HEK293 (cell line): ENCODE results near the gene SLC1A6.

Source experiments
- CTCF ChIA-PET: fragments of 350-600 bp; formaldehyde crosslinking; extraction: SDS; loops from one replicate; lab custom pipeline; 2021; ENCODE audit warnings: antibody characterized with exemption; lab: Yijun Ruan, JAX
- POLR2A ChIA-PET: fragments of 300-600 bp; formaldehyde crosslinking; extraction: SDS; loops from one replicate; lab custom pipeline; 2020; ENCODE audit warnings: antibody characterized with exemption, inconsistent platforms; lab: Yijun Ruan, JAX
- H3K27ac ChIP-seq: fragments of 200-500 bp; sonication (Bioruptor generic); 2 replicates; pipeline ENCODE4 v1.5.1; 2014; ENCODE audit warnings: low read depth, low read length, control low read depth, inconsistent platforms; ENCODE audit errors: extremely low read depth
- H3K36me3 ChIP-seq, 2 experiments: fragments of 200-500 bp in 1 of 2; sonication (Bioruptor generic) in 1 of 2; 1 replicate in 1 of 2; 2 replicates in 1 of 2; pipeline ENCODE4 v1.5.1; 2014 to 2017; ENCODE audit warnings: inconsistent platforms in 2 of 2, low read length in 2 of 2; ENCODE audit not compliant: control insufficient read depth in 2 of 2, insufficient read depth in 1 of 2
- H3K4me1 ChIP-seq: fragments of 200-500 bp; sonication (Bioruptor generic); 2 replicates; pipeline ENCODE4 v1.5.1; 2014; ENCODE audit warnings: mild to moderate bottlenecking, low read length, inconsistent platforms; ENCODE audit not compliant: control insufficient read depth, insufficient read depth
- H3K4me3 ChIP-seq: 2 replicates; pipeline ENCODE4 v1.5.1; 2011; ENCODE audit warnings: low read depth, mild to moderate bottlenecking, control low read depth, low read length, moderate library complexity
- H3K9me3 ChIP-seq: fragments of 200-500 bp; sonication (Bioruptor generic); 2 replicates; pipeline ENCODE4 v1.5.1; 2014; ENCODE audit warnings: low read depth, low read length, inconsistent platforms; ENCODE audit not compliant: control insufficient read depth, insufficient read depth
- KLF1 ChIP-seq: fragments of 450-650 bp; formaldehyde crosslinking; IDR thresholded peaks from 2 replicates; pipeline ENCODE4 v1.5.1; 2016; ENCODE audit warnings: missing biosample characterization, missing genetic modification characterization
- KLF8 ChIP-seq: fragments of 450-650 bp; formaldehyde crosslinking; IDR thresholded peaks from 2 replicates; pipeline ENCODE4 v1.5.1; 2016; ENCODE audit warnings: missing biosample characterization, missing genetic modification characterization
- KLF9 ChIP-seq: fragments of 450-650 bp; formaldehyde crosslinking; IDR thresholded peaks from 2 replicates; pipeline ENCODE4 v1.5.1; 2016; ENCODE audit warnings: missing biosample characterization, missing genetic modification characterization, low read depth
- SETDB1 ChIP-seq: IDR thresholded peaks from one replicate; pipeline ENCODE4 v1.6.1; 2017; ENCODE audit warnings: mild to moderate bottlenecking, low read length, moderate library complexity, mixed read lengths; ENCODE audit not compliant: insufficient read length
- TCF7L2 ChIP-seq: IDR thresholded peaks from 2 replicates; pipeline ENCODE4 v1.6.1; 2011; ENCODE audit warnings: low read depth, mild to moderate bottlenecking, inconsistent platforms, low read length, moderate library complexity, borderline replicate concordance
- ZBTB17 ChIP-seq: fragments of 450-650 bp; formaldehyde crosslinking; IDR thresholded peaks from 2 replicates; pipeline ENCODE4 v1.5.1; 2016; ENCODE audit warnings: missing biosample characterization, missing genetic modification characterization
- ZBTB7A ChIP-seq: fragments of 450-650 bp; formaldehyde crosslinking; IDR thresholded peaks from 2 replicates; pipeline ENCODE4 v1.5.1; 2016; ENCODE audit warnings: low read depth, missing biosample characterization, missing genetic modification characterization
- ZEB2 ChIP-seq: fragments of 450-650 bp; formaldehyde crosslinking; IDR thresholded peaks from 2 replicates; pipeline ENCODE4 v1.5.1; 2016; ENCODE audit warnings: missing biosample characterization, missing genetic modification characterization
- ZNF174 ChIP-seq: fragments of 450-650 bp; formaldehyde crosslinking; IDR thresholded peaks from 2 replicates; pipeline ENCODE4 v1.5.0; 2017; ENCODE audit warnings: missing biosample characterization, mild to moderate bottlenecking, missing genetic modification characterization
- ZNF239 ChIP-seq: fragments of 450-650 bp; formaldehyde crosslinking; IDR thresholded peaks from 2 replicates; pipeline ENCODE4 v1.5.1; 2016; ENCODE audit warnings: missing biosample characterization, missing genetic modification characterization
- ZNF24 ChIP-seq: fragments of 450-650 bp; formaldehyde crosslinking; IDR thresholded peaks from 2 replicates; pipeline ENCODE4 v1.5.1; 2016; ENCODE audit warnings: missing biosample characterization, missing genetic modification characterization
- ZNF335 ChIP-seq: fragments of 450-650 bp; formaldehyde crosslinking; conservative IDR thresholded peaks from 2 replicates; pipeline ENCODE4 v1.5.1; 2016; ENCODE audit warnings: missing biosample characterization, missing genetic modification characterization
- ZNF391 ChIP-seq: fragments of 450-650 bp; formaldehyde crosslinking; IDR thresholded peaks from 2 replicates; pipeline ENCODE4 v1.5.1; 2016; ENCODE audit warnings: low read depth, missing biosample characterization, missing genetic modification characterization, borderline replicate concordance
- ZNF521 ChIP-seq: fragments of 450-650 bp; formaldehyde crosslinking; IDR thresholded peaks from 2 replicates; pipeline ENCODE4 v1.5.1; 2017; ENCODE audit warnings: missing biosample characterization, mild to moderate bottlenecking, missing genetic modification characterization
- ZNF529 ChIP-seq: fragments of 450-650 bp; formaldehyde crosslinking; IDR thresholded peaks from 2 replicates; pipeline ENCODE4 v1.5.1; 2017; ENCODE audit warnings: missing genetic modification characterization, missing biosample characterization; ENCODE audit not compliant: insufficient replicate concordance
- ZNF558 ChIP-seq: fragments of 450-650 bp; formaldehyde crosslinking; IDR thresholded peaks from 2 replicates; pipeline ENCODE4 v1.5.1; 2016; ENCODE audit warnings: missing biosample characterization, missing genetic modification characterization
- ZNF610 ChIP-seq: fragments of 450-650 bp; formaldehyde crosslinking; IDR thresholded peaks from 2 replicates; pipeline ENCODE4 v1.5.1; 2016; ENCODE audit warnings: missing biosample characterization, missing genetic modification characterization, borderline replicate concordance
- ZNF624 ChIP-seq: fragments of 450-650 bp; formaldehyde crosslinking; IDR thresholded peaks from 2 replicates; pipeline ENCODE4 v1.5.1; 2017; ENCODE audit warnings: missing biosample characterization, missing genetic modification characterization
- ZNF664 ChIP-seq: fragments of 450-650 bp; formaldehyde crosslinking; IDR thresholded peaks from 2 replicates; pipeline ENCODE4 v1.5.1; 2016; ENCODE audit warnings: missing biosample characterization, missing genetic modification characterization
- ZNF701 ChIP-seq: fragments of 450-650 bp; formaldehyde crosslinking; IDR thresholded peaks from 2 replicates; pipeline ENCODE4 v1.5.1; 2016; ENCODE audit warnings: missing biosample characterization, missing genetic modification characterization
- ZNF791 ChIP-seq: fragments of 450-650 bp; formaldehyde crosslinking; IDR thresholded peaks from 2 replicates; pipeline ENCODE4 v1.5.1; 2016; ENCODE audit warnings: missing biosample characterization, missing genetic modification characterization
- ZNF830 ChIP-seq: fragments of 450-650 bp; IDR thresholded peaks from 2 replicates; pipeline ENCODE4 v1.5.0; 2018; ENCODE audit warnings: missing biosample characterization, missing genetic modification characterization, low read depth, mild to moderate bottlenecking, moderate library complexity
- TF ChIP-seq, protein P1 (sequence below): fragments of 450-650 bp; formaldehyde crosslinking; IDR thresholded peaks from 2 replicates; pipeline ENCODE4 v1.5.1; 2016; ENCODE audit warnings: missing biosample characterization, missing genetic modification characterization, low read depth
- TF ChIP-seq, protein P2 (sequence below): fragments of 450-650 bp; formaldehyde crosslinking; IDR thresholded peaks from 2 replicates; pipeline ENCODE4; 2016; ENCODE audit warnings: missing biosample characterization, missing genetic modification characterization
- TF ChIP-seq, protein P3 (sequence below): fragments of 450-650 bp; formaldehyde crosslinking; IDR thresholded peaks from 2 replicates; pipeline ENCODE4 v1.5.1; 2016; ENCODE audit warnings: missing biosample characterization, missing genetic modification characterization
- TF ChIP-seq, protein P4 (sequence below): fragments of 450-650 bp; formaldehyde crosslinking; IDR thresholded peaks from 2 replicates; pipeline ENCODE4 v1.5.1; 2016; ENCODE audit warnings: missing biosample characterization, missing genetic modification characterization

Gene SLC1A6

DNA sequence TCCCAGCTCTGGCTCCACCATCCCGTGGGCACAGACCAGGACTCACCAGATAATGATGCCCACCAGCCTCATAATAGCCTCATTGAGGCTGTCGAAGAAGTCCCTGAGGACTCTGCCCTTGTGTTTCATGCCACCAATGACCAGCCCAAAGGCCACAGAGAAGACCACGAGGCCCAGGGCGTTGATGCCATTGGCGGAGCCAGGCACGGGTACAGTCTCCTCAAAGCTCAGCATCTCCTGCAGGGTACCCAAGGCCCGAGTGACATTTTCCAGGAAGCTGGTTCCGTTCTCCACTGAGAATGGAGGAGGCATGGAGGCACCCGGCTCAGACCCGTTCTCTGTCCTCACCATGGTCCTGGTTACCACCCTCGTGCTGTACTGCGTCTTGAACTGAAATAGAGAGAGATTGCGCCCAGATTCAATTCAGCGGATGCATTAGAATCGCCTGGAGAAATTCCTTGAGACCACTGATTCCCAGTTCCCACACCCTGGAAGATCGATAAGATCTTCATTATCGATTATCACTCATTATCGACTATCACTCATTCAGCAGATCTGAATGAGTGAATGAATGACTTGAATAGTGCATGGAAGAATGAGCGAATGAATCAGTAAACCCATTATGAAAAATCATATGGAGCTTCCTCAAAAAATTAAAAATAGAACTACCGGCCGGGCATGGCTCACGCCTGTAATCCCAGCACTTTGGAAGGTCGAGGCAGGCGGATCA, 17.5 kb downstream of the SLC1A6 start (continued):
- no peak for TF ChIP-seq ZNF529 (tag by site-specific recombination)

DNA sequence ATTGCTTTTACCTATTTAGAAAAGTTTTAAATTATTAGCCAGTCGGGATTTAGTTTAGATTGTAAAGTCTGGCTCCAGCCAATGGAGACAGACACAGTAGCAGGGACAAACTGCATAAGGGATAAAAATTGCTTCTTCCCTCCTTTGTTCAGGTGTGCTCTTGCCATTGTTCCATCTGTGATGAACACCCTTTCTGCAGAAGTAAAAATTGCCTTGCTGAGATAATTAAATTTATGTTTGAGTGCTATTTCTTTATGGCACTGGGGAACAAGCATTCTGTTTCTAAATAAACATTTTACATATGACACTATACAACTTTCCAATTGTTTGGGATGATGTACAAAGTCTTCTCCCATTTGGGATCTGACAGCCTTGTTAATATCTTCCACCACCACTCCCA, 20.4 kb downstream of the SLC1A6 start:
- Histone ChIP-seq H3K9me3 (no peaks in the 10 kb centered on the region; the same call in 1 of the 2 replicates), H3K4me1 (no peaks in the 10 kb centered on the region), H3K36me3 (no peaks in the 10 kb centered on the region), H3K27ac (no peak overlapping the region), H3K4me3 (no peak overlapping the region)
- ChIA-PET POLR2A (no interaction called here), CTCF (no interaction called here)
- TF ChIP-seq ZNF239 (tag by site-specific recombination) (no peak), SETDB1 (peak; percentile 70), ZNF664 (tag by site-specific recombination) (no peak)
- TF ChIP-seq, protein P1, sequence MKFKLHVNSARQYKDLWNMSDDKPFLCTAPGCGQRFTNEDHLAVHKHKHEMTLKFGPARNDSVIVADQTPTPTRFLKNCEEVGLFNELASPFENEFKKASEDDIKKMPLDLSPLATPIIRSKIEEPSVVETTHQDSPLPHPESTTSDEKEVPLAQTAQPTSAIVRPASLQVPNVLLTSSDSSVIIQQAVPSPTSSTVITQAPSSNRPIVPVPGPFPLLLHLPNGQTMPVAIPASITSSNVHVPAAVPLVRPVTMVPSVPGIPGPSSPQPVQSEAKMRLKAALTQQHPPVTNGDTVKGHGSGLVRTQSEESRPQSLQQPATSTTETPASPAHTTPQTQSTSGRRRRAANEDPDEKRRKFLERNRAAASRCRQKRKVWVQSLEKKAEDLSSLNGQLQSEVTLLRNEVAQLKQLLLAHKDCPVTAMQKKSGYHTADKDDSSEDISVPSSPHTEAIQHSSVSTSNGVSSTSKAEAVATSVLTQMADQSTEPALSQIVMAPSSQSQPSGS (tag by site-specific recombination), result no peak

DNA sequence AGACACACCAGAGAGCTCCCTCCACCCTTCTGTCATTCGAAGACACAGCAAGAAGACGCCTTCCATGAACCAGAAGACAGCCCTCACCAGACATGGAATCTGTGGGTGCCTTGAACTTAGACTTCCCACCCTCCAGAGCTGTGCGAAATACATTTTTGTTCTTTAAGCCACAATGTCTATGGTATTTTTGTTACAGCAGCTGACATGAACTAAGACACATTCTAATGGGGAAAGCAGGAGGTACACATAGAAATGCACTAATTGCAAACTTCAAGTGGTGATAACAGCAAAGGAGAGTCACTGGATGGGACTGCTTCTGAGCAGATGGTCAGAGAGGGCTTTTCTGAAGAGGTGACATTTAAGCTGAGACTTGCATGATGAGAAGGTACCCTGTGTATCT, 22.2 kb downstream of the SLC1A6 start:
- H3K4me1 ChIP-seq, result no peaks in the 10 kb centered on the region
- no peaks in the 10 kb centered on the region; the same call in 1 of the 2 replicates for H3K9me3 ChIP-seq
- H3K27ac ChIP-seq, result no peak overlapping the region
- POLR2A ChIA-PET, result no interaction called here
- CTCF ChIA-PET, result no interaction called here
- TF ChIP-seq ZNF610 (tag by site-specific recombination) (no peak), ZEB2 (tag by site-specific recombination) (no peak), ZNF830 (tag by site-specific recombination) (no peak), ZNF791 (no peak), ZNF24 (tag by site-specific recombination) (no peak), ZNF558 (no peak)
- TF ChIP-seq, all 188 proteins: peak for 0
- Histone ChIP-seq H3K36me3 (no peaks in the 10 kb centered on the region), H3K4me3 (no peak overlapping the region)

DNA sequence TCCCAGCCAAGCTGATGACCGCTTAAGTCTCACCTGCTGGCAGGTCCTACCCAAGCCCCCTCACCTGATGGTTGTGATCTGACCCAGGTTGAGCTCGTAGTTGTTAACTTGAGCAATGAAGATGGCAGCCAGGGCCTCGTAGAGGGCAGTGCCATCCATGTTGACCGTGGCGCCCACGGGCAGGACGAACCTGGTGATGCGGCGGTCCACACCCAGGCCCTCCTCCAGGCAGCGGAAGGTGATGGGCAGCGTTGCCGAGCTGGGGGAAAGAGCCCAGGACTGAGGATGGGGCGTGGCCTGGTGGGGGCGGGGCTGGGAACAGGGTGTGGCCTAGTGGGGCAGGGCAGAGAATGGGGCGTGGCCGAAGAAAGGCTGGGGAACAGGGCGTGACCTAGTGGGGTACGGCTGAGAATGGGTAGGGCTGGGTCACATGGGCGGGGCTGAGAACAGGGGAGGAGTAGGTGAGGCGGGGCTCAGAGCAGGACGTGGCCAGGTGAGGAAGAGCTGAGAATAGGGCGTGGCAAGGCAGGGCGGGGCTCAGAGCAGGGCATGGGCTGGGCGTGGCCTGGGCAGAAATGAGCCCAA, 25.5 kb downstream of the SLC1A6 start:
- no peak overlapping the region for H3K4me3 ChIP-seq
- no peaks in the 10 kb centered on the region for H3K36me3 ChIP-seq
- no peaks in the 10 kb centered on the region; the same call in 1 of the 2 replicates for H3K9me3 ChIP-seq
- CTCF ChIA-PET, result interaction anchor here (0.6 kb wide), 1 partner anchor 13 kb away, joined by 3 read pairs; no protein-coding TSS in a partner anchor
- no peaks in the 10 kb centered on the region for H3K4me1 ChIP-seq
- TF ChIP-seq, protein P2, sequence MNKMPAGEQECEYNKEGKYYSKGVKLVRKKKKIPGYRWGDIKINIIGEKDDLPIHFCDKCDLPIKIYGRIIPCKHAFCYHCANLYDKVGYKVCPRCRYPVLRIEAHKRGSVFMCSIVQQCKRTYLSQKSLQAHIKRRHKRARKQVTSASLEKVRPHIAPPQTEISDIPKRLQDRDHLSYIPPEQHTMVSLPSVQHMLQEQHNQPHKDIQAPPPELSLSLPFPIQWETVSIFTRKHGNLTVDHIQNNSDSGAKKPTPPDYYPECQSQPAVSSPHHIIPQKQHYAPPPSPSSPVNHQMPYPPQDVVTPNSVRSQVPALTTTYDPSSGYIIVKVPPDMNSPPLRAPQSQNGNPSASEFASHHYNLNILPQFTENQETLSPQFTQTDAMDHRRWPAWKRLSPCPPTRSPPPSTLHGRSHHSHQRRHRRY, result no peak
- TF ChIP-seq ZNF701, result no peak
- TF ChIP-seq ZBTB17 (tag by site-specific recombination), result no peak
- TF ChIP-seq, protein P3, sequence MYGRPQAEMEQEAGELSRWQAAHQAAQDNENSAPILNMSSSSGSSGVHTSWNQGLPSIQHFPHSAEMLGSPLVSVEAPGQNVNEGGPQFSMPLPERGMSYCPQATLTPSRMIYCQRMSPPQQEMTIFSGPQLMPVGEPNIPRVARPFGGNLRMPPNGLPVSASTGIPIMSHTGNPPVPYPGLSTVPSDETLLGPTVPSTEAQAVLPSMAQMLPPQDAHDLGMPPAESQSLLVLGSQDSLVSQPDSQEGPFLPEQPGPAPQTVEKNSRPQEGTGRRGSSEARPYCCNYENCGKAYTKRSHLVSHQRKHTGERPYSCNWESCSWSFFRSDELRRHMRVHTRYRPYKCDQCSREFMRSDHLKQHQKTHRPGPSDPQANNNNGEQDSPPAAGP, result peak; percentile 84
- TF ChIP-seq ZBTB7A (tag by site-specific recombination), result no peak
- no peak for TF ChIP-seq ZNF624 (tag by site-specific recombination)
- TF ChIP-seq KLF9, result 0 out of 2 replicates have a peak, but pooled peaks have one; percentile 35
- TF ChIP-seq ZNF521 (tag by site-specific recombination), result no peak
- peak; percentile 100 for TF ChIP-seq KLF1 (tag by site-specific recombination)
- TF ChIP-seq ZNF174 (tag by site-specific recombination), result no peak
- TF ChIP-seq, protein P4, sequence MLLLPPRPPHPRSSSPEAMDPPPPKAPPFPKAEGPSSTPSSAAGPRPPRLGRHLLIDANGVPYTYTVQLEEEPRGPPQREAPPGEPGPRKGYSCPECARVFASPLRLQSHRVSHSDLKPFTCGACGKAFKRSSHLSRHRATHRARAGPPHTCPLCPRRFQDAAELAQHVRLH, result no peak
- no peak for TF ChIP-seq ZNF24 (tag by site-specific recombination)
- TF ChIP-seq ZNF391 (tag by site-specific recombination), result no peak
- TF ChIP-seq KLF8, result peak; percentile 84
- no peak for TF ChIP-seq ZNF335 (tag by site-specific recombination)
- TF ChIP-seq TCF7L2, result no peak
- H3K27ac ChIP-seq, result no peak overlapping the region
- POLR2A ChIA-PET, result no interaction called here
